NB4 (cell line): ENCODE results near the gene HAND1.

Experiments used
- CTCF ChIP-seq: IDR thresholded peaks from one replicate; pipeline ENCODE4 v1.5.1; 2012; ENCODE audit warnings: low read depth, low read length
- MAX ChIP-seq: IDR thresholded peaks from 2 replicates; pipeline ENCODE4 v1.6.1; 2011; ENCODE audit warnings: low read depth, low read length
- MYC ChIP-seq: IDR thresholded peaks from 2 replicates; pipeline ENCODE4 v1.6.1; 2011; ENCODE audit warnings: low read depth, low read length
- POLR2A ChIP-seq: IDR thresholded peaks from 2 replicates; pipeline ENCODE4 v1.6.1; 2011; ENCODE audit warnings: mild to moderate bottlenecking; ENCODE audit not compliant: insufficient read length; ENCODE audit errors: extremely low read depth

GRCh38 chr5:154473581-154474283, 4.3 kb downstream of the HAND1 start:
- TF ChIP-seq POLR2A (no peak), CTCF (no peak), MAX (no peak), MYC (no peak)
